IMR-90 (cell line): ENCODE results near the gene PHAF1. TPM values are rescaled to one million over a fixed set of nuclear protein-coding genes. Genes with fewer than 3 reads are reported as not detected.

Source experiments
- ATAC-seq: fragments of 200-7000 bp; cut with Tn5 transposase; 2 replicates; pipeline ENCODE4 v1.9.1; 2020; ENCODE audit warnings: low read depth, mild to moderate bottlenecking, moderate library complexity
- BruUV-seq: library from RNA; stranded (reverse); fragments of 400-500 nt; replicated peaks from 2 replicates; lab custom pipeline; 2021; lab: Mats Ljungman, UMichigan
- CTCF ChIA-PET: fragments of 300-600 bp; formaldehyde crosslinking; extraction: SDS; loops from one replicate; lab custom pipeline; 2021; ENCODE audit warnings: antibody characterized with exemption; lab: Yijun Ruan, JAX
- POLR2A ChIA-PET: fragments of 300-600 bp; sonication (Branson Sonifier 250); formaldehyde crosslinking; loops from one replicate; lab custom pipeline; 2022; ENCODE audit warnings: antibody characterized with exemption; ENCODE audit not compliant: unreplicated experiment; lab: Charles Lee
- DNase-seq: peaks from one replicate; pipeline ENCODE4 v3.0.0; 2013
- H2AFZ ChIP-seq: replicated peaks from 2 replicates; pipeline ENCODE3; 2013; ENCODE audit warnings: low read length, mild to moderate bottlenecking; ENCODE audit not compliant: poor library complexity
- H2AK5ac ChIP-seq: 2 replicates; pipeline ENCODE4 v1.6.1; 2013; ENCODE audit warnings: low read depth, low read length, inconsistent platforms
- H2AK9ac ChIP-seq: replicated peaks from 2 replicates; pipeline ENCODE3; 2013; ENCODE audit warnings: mild to moderate bottlenecking, low read depth, low read length, moderate library complexity; ENCODE audit not compliant: poor library complexity
- H2BK120ac ChIP-seq: 2 replicates; pipeline ENCODE4 v1.6.1; 2013; ENCODE audit warnings: low read depth, low read length, inconsistent platforms
- H2BK15ac ChIP-seq: 3 replicates; pipeline ENCODE4 v1.6.1; 2013; ENCODE audit warnings: low read depth, low read length, inconsistent platforms
- H2BK20ac ChIP-seq: 2 replicates; pipeline ENCODE4 v1.6.1; 2013; ENCODE audit warnings: low read depth, mild to moderate bottlenecking, inconsistent platforms, low read length, moderate library complexity
- H2BK5ac ChIP-seq: 2 replicates; pipeline ENCODE4 v1.6.1; 2013; ENCODE audit warnings: mild to moderate bottlenecking, low read depth, low read length, inconsistent platforms; ENCODE audit not compliant: poor library complexity, severe bottlenecking
- H3K14ac ChIP-seq: replicated peaks from 2 replicates; pipeline ENCODE4 v1.6.1; 2013; ENCODE audit warnings: low read depth, low read length, inconsistent platforms
- H3K18ac ChIP-seq: 2 replicates; pipeline ENCODE4 v1.6.1; 2013; ENCODE audit warnings: low read depth, low read length, control low read depth
- H3K23ac ChIP-seq: 2 replicates; pipeline ENCODE4 v1.6.1; 2013; ENCODE audit warnings: low read depth, low read length, inconsistent platforms
- H3K27ac ChIP-seq: 2 replicates; pipeline ENCODE4 v1.5.1; 2013; ENCODE audit warnings: mild to moderate bottlenecking, control low read depth, low read length; ENCODE audit not compliant: insufficient read depth
- H3K27me3 ChIP-seq: 2 replicates; pipeline ENCODE4 v1.6.1; 2013; ENCODE audit warnings: low read length; ENCODE audit not compliant: control insufficient read depth, insufficient read depth
- H3K36me3 ChIP-seq: 2 replicates; pipeline ENCODE4 v1.6.1; 2013; ENCODE audit warnings: low read length, mixed read lengths; ENCODE audit not compliant: control insufficient read depth, insufficient read depth
- H3K4ac ChIP-seq: 2 replicates; pipeline ENCODE4 v1.6.1; 2013; ENCODE audit warnings: low read depth, low read length, inconsistent platforms
- H3K4me1 ChIP-seq: 2 replicates; pipeline ENCODE4 v1.6.1; 2013; ENCODE audit warnings: low read length, mixed read lengths; ENCODE audit not compliant: control insufficient read depth, insufficient read depth
- H3K4me2 ChIP-seq: 2 replicates; pipeline ENCODE4 v1.6.1; 2013; ENCODE audit warnings: low read depth, mild to moderate bottlenecking, control low read depth, low read length, moderate library complexity
- H3K4me3 ChIP-seq: 2 replicates; pipeline ENCODE4 v1.5.1; 2013; ENCODE audit warnings: low read depth, mild to moderate bottlenecking, control low read depth, low read length, moderate library complexity; ENCODE audit not compliant: insufficient read depth
- H3K56ac ChIP-seq: 2 replicates; pipeline ENCODE4 v1.6.1; 2013; ENCODE audit warnings: low read length, inconsistent platforms; ENCODE audit not compliant: insufficient read depth; ENCODE audit errors: extremely low read depth
- H3K79me1 ChIP-seq, 2 experiments: 2 replicates each; pipeline ENCODE4 v1.6.1; 2013; ENCODE audit warnings: low read length in 2 of 2, inconsistent platforms in 1 of 2, low read depth in 1 of 2
- H3K9ac ChIP-seq: 2 replicates; pipeline ENCODE4 v1.6.1; 2013; ENCODE audit warnings: low read depth, low read length, control low read depth
- H3K9me1 ChIP-seq: 2 replicates; pipeline ENCODE4 v1.6.1; 2013; ENCODE audit warnings: low read length, inconsistent platforms; ENCODE audit not compliant: insufficient read depth
- H3K9me3 ChIP-seq: 2 replicates; pipeline ENCODE4 v1.6.1; 2013; ENCODE audit warnings: low read length; ENCODE audit not compliant: control insufficient read depth, insufficient read depth
- H4K20me1 ChIP-seq: 2 replicates; pipeline ENCODE4 v1.6.1; 2013; ENCODE audit warnings: low read length, inconsistent platforms; ENCODE audit not compliant: insufficient read depth
- H4K5ac ChIP-seq: 2 replicates; pipeline ENCODE4 v1.6.1; 2013; ENCODE audit warnings: mild to moderate bottlenecking, low read depth, low read length, control low read depth
- H4K8ac ChIP-seq, 2 experiments: 2 replicates each; pipeline ENCODE4 v1.6.1; 2013; ENCODE audit warnings: low read depth in 2 of 2, low read length in 2 of 2, control low read depth in 1 of 2, inconsistent platforms in 1 of 2
- H4K91ac ChIP-seq: 2 replicates; pipeline ENCODE4 v1.6.1; 2013; ENCODE audit warnings: low read depth, low read length, inconsistent platforms; ENCODE audit not compliant: insufficient read depth
- BHLHE40 ChIP-seq: fragments of 150-350 bp; IDR thresholded peaks from 2 replicates; pipeline ENCODE4 v1.6.1; 2016; ENCODE audit warnings: mild to moderate bottlenecking, low read depth, low read length
- CEBPB ChIP-seq: IDR thresholded peaks from 2 replicates; pipeline ENCODE4 v1.6.1; 2012; ENCODE audit warnings: low read depth, low read length, improper control_type of control experiment
- CHD1 ChIP-seq: IDR thresholded peaks from 2 replicates; pipeline ENCODE4 v1.6.1; 2012; ENCODE audit warnings: low read depth, low read length, improper control_type of control experiment
- FOS ChIP-seq: fragments of 150-350 bp; IDR thresholded peaks from 2 replicates; pipeline ENCODE4 v1.6.1; 2016; ENCODE audit warnings: low read depth, low read length
- MAZ ChIP-seq: IDR thresholded peaks from 2 replicates; pipeline ENCODE4 v1.6.1; 2012; ENCODE audit warnings: low read depth, mild to moderate bottlenecking, low read length, improper control_type of control experiment, moderate library complexity, borderline replicate concordance
- NFE2L2 ChIP-seq: fragments of 150-350 bp; IDR thresholded peaks from 2 replicates; pipeline ENCODE4 v1.6.1; 2016; ENCODE audit warnings: low read depth, mild to moderate bottlenecking, low read length
- RAD21 ChIP-seq: IDR thresholded peaks from 2 replicates; pipeline ENCODE4 v1.6.1; 2012; ENCODE audit warnings: low read length, improper control_type of control experiment
- RCOR1 ChIP-seq: IDR thresholded peaks from 2 replicates; pipeline ENCODE4 v1.6.1; 2012; ENCODE audit warnings: mild to moderate bottlenecking, low read length, improper control_type of control experiment; ENCODE audit not compliant: insufficient replicate concordance
- RFX5 ChIP-seq: IDR thresholded peaks from 2 replicates; pipeline ENCODE4 v1.8.0; 2012; ENCODE audit warnings: low read depth, mild to moderate bottlenecking, low read length, moderate library complexity
- SMC3 ChIP-seq: fragments of 150-350 bp; IDR thresholded peaks from 2 replicates; pipeline ENCODE4 v1.6.1; 2016; ENCODE audit warnings: low read depth, mild to moderate bottlenecking, antibody characterized with exemption, low read length, moderate library complexity
- WGBS, 2 experiments: methylation state at CpG; one replicate each; pipeline versions ENCODE4 v1.1.5 to v1.1.7; 2013; ENCODE audit warnings: missing lambda C conversion rate in 2 of 2; ENCODE audit not compliant: insufficient read length in 1 of 2; ENCODE audit errors: extremely low coverage in 2 of 2; 5-methylcytosine and 5-hydroxymethylcytosine counted together
- dilution Hi-C: fragments of 300-500 bp; cut with HindIII; formaldehyde crosslinking; loops from one replicate; pipeline ENCODE4 v1.14.3; 2018; ENCODE audit warnings: low sequenced_read_pairs; ENCODE audit not compliant: unreplicated experiment
- in situ Hi-C: fragments of 300-500 bp; cut with MboI; formaldehyde crosslinking; loops from 3 replicates; pipeline ENCODE4 v1.14.3; 2019; ENCODE audit warnings: low sequenced_read_pairs, inconsistent platforms, mixed read lengths
- intact Hi-C: fragments of 100-400 bp; cut with micrococcal nuclease; formaldehyde crosslinking; loops from 2 replicates; pipeline ENCODE4 v1.10.0; 2022
- polyA plus RNA-seq, 3 experiments: library from polyadenylated mRNA; depleted of rRNA; stranded (reverse); fragments of >200 nt; gene quantifications; 2 replicates each; pipeline ENCODE4 v1.2.3, GENCODE V29; 2012; ENCODE audit warnings: low replicate concordance in 1 of 3
- total RNA-seq: library from RNA; depleted of rRNA; stranded (reverse); fragments of >200 nt; gene quantifications from 2 replicates; pipeline ENCODE4 v1.2.3, GENCODE V29; 2012
- TF ChIP-seq, protein P1 (sequence below): fragments of 150-350 bp; IDR thresholded peaks from 2 replicates; pipeline ENCODE4 v1.6.1; 2017; ENCODE audit warnings: mild to moderate bottlenecking, antibody characterized with exemption, low read length, low read depth
- TF ChIP-seq, protein P2 (sequence below): fragments of 150-350 bp; IDR thresholded peaks from 2 replicates; pipeline ENCODE4 v1.6.1; 2016; ENCODE audit warnings: low read depth, mild to moderate bottlenecking, low read length, moderate library complexity, borderline replicate concordance
- TF ChIP-seq, protein P3 (sequence below): conservative IDR thresholded peaks from 2 replicates; pipeline ENCODE4 v1.5.1; 2012; ENCODE audit warnings: mild to moderate bottlenecking, low read depth, low read length, improper control_type of control experiment

Gene PHAF1
- total and polyA plus RNA-seq, 2 of the 4 experiments (the other 2 are of a cell fraction): 14.0 to 19.8 TPM

DNA sequence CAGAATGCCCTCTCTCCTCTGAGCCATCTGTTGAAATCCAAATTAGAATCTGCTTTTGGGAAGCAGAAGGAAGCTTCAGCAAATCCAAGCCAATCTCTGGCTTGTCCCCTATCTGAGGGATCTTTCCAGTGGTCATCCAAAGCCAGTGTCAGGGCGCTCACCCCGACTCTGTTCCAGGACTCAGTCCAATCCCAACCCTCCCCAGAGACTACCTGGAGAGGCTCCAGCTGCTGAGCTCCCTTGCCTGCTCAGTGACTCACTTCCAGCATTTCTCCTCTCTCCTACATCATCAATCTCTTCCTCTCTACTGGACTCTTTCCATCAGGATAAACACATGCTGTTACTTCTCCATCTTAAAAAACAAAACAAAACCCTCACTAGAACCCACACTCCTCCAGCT lies 71.6 kb downstream of the PHAF1 start (continued):
- no peak for TF ChIP-seq BHLHE40

DNA sequence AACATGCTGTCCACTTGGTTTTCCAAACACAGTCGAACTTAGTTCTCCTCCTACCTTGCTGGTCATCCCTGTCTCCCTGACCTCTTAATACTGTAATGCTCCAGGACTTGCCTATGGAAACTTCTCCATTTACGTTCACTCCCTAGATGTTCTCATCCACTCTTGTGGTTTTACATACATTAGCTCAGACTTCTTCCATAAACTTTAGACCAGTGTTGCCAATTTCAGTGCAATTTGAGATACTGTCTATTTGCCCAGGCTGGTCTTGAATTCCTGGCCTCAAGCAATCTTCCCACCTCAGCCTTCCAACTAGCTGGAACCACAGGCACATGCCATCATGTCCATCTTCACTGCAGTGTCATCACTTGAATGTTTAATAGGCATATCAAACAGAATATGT lies 72.5 kb downstream of the PHAF1 start:
- H4K8ac ChIP-seq: no peak overlapping the region
- H3K9me3 ChIP-seq: no peaks in the 10 kb centered on the region
- intact Hi-C loops (loop anchor here (10.0 kb wide), 1 partner anchor 167 kb away; no protein-coding TSS in a partner anchor), dilution Hi-C loops (no loop called here), in situ Hi-C loops (no loop called here)
- ChIA-PET CTCF (interaction anchor here (0.5 kb wide), 1 partner anchor 670 kb away, joined by 3 read pairs; no protein-coding TSS in a partner anchor), POLR2A (no interaction called here)
- no peak overlapping the region for H2BK120ac ChIP-seq
- peak overlapping the region; percentile 44; the same call in 1 of the 2 replicates for H3K23ac ChIP-seq
- no peaks in the 10 kb centered on the region; the same call in 1 of the 2 replicates for H3K36me3 ChIP-seq
- 0 out of 2 replicates have a peak overlapping the region, but pooled peaks have one; percentile 1 for H3K14ac ChIP-seq
- no peak overlapping the region for H3K4me3 ChIP-seq
- no peak overlapping the region for H3K18ac ChIP-seq
- H2AK5ac ChIP-seq: peak overlapping the region; percentile 25
- peaks cover 23 to 42% of the 10 kb centered on the region in 2 experiments for H3K79me1 ChIP-seq
- peaks cover 31% of the 10 kb centered on the region for H4K20me1 ChIP-seq
- no peaks in the 10 kb centered on the region for H3K27me3 ChIP-seq
- no peak overlapping the region for H2AK9ac ChIP-seq
- DNase-seq: peak; percentile 23
- peak overlapping the region; percentile 8; the same call in 1 of the 2 replicates for H3K27ac ChIP-seq
- WGBS, 2 experiments: 88% methylated on average over 1 of the region's 2 CpGs; no CpG with 5 or more reads in 1 of the 2 experiments
- H4K91ac ChIP-seq: no peak overlapping the region
- peak overlapping the region; percentile 63 for H3K4me2 ChIP-seq
- H3K9me1 ChIP-seq: peaks cover 13% of the 10 kb centered on the region
- no peak for ATAC-seq
- H3K56ac ChIP-seq: no peak overlapping the region; the same call in 1 of the 2 replicates
- no peak overlapping the region for H4K5ac ChIP-seq
- no TSS peak for BruUV-seq
- 0 out of 2 replicates have a peak overlapping the region, but pooled peaks have one; percentile 11 for H2BK20ac ChIP-seq
- H2AFZ ChIP-seq: no peak overlapping the region
- H2BK5ac ChIP-seq: peak overlapping the region; percentile 30
- H3K9ac ChIP-seq: no peak overlapping the region
- peak overlapping the region; percentile 48; the same call in 1 of the 3 replicates for H2BK15ac ChIP-seq
- H3K4ac ChIP-seq: peak overlapping the region; percentile 8; the same call in 1 of the 2 replicates
- peaks cover 15% of the 10 kb centered on the region for H3K4me1 ChIP-seq
- TF ChIP-seq, protein P1, sequence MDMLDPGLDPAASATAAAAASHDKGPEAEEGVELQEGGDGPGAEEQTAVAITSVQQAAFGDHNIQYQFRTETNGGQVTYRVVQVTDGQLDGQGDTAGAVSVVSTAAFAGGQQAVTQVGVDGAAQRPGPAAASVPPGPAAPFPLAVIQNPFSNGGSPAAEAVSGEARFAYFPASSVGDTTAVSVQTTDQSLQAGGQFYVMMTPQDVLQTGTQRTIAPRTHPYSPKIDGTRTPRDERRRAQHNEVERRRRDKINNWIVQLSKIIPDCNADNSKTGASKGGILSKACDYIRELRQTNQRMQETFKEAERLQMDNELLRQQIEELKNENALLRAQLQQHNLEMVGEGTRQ: no peak
- TF ChIP-seq FOS: no peak
- no peak for TF ChIP-seq RCOR1
- no peak for TF ChIP-seq CEBPB
- no peak for TF ChIP-seq MAZ
- TF ChIP-seq, protein P2, sequence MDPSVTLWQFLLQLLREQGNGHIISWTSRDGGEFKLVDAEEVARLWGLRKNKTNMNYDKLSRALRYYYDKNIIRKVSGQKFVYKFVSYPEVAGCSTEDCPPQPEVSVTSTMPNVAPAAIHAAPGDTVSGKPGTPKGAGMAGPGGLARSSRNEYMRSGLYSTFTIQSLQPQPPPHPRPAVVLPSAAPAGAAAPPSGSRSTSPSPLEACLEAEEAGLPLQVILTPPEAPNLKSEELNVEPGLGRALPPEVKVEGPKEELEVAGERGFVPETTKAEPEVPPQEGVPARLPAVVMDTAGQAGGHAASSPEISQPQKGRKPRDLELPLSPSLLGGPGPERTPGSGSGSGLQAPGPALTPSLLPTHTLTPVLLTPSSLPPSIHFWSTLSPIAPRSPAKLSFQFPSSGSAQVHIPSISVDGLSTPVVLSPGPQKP: no peak
- TF ChIP-seq CHD1: no peak
- TF ChIP-seq NFE2L2: no peak
- TF ChIP-seq, protein P3, sequence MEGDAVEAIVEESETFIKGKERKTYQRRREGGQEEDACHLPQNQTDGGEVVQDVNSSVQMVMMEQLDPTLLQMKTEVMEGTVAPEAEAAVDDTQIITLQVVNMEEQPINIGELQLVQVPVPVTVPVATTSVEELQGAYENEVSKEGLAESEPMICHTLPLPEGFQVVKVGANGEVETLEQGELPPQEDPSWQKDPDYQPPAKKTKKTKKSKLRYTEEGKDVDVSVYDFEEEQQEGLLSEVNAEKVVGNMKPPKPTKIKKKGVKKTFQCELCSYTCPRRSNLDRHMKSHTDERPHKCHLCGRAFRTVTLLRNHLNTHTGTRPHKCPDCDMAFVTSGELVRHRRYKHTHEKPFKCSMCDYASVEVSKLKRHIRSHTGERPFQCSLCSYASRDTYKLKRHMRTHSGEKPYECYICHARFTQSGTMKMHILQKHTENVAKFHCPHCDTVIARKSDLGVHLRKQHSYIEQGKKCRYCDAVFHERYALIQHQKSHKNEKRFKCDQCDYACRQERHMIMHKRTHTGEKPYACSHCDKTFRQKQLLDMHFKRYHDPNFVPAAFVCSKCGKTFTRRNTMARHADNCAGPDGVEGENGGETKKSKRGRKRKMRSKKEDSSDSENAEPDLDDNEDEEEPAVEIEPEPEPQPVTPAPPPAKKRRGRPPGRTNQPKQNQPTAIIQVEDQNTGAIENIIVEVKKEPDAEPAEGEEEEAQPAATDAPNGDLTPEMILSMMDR: no peak
- TF ChIP-seq BHLHE40: no peak
- no peak for TF ChIP-seq RFX5
- TF ChIP-seq SMC3: no peak
- no peak for TF ChIP-seq RAD21
